GM12892 (cell line): ENCODE measurements around the gene ANGPTL8.

Experiments used
- POLR2A ChIP-seq: IDR thresholded peaks from 2 replicates; pipeline ENCODE4 v1.6.1; 2011; ENCODE audit warnings: low read depth, low read length, control low read depth
- POLR2AphosphoS5 ChIP-seq: IDR thresholded peaks from 2 replicates; pipeline ENCODE4 v1.6.1; 2011; ENCODE audit warnings: low read depth, low read length, control low read depth

GRCh38 chr19:11248852-11249251 lies 9.4 kb downstream of the ANGPTL8 start:
- TF ChIP-seq POLR2AphosphoS5 (no peak), POLR2A (no peak)
